PC-3 (cell line): ENCODE results near the gene TTC27.

Experiments
- CTCF ChIP-seq: fragments of 300-600 bp; sonication (generic); conservative IDR thresholded peaks from 2 replicates; pipeline ENCODE4 v1.5.1; 2017; ENCODE audit warnings: antibody characterized with exemption, low read depth, mild to moderate bottlenecking, low read length
- EZH2 ChIP-seq: fragments of 300-600 bp; sonication (generic); IDR thresholded peaks from one replicate; pipeline ENCODE4 v1.6.1; 2017; ENCODE audit warnings: antibody characterized with exemption, mild to moderate bottlenecking, low read length; ENCODE audit not compliant: unreplicated experiment
- EZH2phosphoT487 ChIP-seq: fragments of 300-600 bp; sonication (generic); IDR thresholded peaks from 2 replicates; pipeline ENCODE4 v1.6.1; 2018; ENCODE audit warnings: mild to moderate bottlenecking, antibody characterized with exemption, low read length, borderline replicate concordance

GRCh38 chr2:32688541-32688940, 60.7 kb downstream of the TTC27 start:
- TF ChIP-seq CTCF (no peak), EZH2 (no peak), EZH2phosphoT487 (no peak)
